GM20000 (cell line): Measurements from ENCODE around the gene KIFC3.
A peak's percentile ranks its signal among the peaks of the same experiment; 100 is the strongest.

Experiments
- DNase-seq: peaks from one replicate; pipeline ENCODE4 v3.0.0; 2012; ENCODE audit warnings: low spot score
- TF ChIP-seq, protein P1 (sequence below): IDR thresholded peaks from 2 replicates; pipeline ENCODE4 v1.5.1; 2012; ENCODE audit warnings: mild to moderate bottlenecking, control low read depth; ENCODE audit errors: extremely low read depth, missing control alignments

Gene KIFC3

DNA sequence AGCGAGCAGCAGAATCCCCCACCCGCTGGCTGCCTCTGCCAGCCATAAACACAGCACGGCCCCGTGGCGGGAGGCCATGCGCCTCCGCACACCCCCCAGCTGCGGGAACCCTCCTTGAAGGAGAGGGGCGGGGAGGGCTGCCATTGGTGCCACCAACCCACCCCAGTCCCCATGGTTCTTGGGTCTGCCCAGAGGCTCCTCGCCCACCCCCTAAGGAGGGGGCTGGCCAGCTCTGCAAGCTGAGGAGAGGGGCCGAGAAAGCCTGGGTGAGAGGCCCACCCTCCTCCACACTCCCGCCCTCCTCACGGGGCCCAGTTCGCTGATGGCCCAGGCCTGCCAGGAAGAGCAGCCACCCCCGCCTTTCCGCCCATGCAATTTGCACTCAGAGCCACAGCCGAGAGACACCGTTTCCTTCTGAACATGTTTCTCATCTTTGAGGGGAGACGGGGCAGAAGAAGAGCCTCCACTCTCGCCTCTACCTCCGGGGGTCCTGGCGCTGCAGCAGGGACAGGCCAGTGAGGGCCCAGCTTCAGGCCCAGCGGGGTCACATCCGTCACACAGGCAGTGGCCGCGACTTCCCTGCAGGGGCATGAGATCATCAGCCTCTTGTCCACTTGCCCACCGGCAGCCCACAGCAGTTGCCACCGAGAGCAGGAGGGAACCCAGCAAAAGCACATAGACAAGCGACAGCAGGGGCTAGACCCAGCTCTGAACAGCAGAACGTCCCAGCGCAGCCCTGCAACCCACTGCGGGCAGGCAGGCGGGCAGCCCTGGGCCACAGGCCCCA, 43.8 kb downstream of the KIFC3 start:
- TF ChIP-seq, protein P1, sequence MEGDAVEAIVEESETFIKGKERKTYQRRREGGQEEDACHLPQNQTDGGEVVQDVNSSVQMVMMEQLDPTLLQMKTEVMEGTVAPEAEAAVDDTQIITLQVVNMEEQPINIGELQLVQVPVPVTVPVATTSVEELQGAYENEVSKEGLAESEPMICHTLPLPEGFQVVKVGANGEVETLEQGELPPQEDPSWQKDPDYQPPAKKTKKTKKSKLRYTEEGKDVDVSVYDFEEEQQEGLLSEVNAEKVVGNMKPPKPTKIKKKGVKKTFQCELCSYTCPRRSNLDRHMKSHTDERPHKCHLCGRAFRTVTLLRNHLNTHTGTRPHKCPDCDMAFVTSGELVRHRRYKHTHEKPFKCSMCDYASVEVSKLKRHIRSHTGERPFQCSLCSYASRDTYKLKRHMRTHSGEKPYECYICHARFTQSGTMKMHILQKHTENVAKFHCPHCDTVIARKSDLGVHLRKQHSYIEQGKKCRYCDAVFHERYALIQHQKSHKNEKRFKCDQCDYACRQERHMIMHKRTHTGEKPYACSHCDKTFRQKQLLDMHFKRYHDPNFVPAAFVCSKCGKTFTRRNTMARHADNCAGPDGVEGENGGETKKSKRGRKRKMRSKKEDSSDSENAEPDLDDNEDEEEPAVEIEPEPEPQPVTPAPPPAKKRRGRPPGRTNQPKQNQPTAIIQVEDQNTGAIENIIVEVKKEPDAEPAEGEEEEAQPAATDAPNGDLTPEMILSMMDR: no peak
- DNase-seq: no peak

DNA sequence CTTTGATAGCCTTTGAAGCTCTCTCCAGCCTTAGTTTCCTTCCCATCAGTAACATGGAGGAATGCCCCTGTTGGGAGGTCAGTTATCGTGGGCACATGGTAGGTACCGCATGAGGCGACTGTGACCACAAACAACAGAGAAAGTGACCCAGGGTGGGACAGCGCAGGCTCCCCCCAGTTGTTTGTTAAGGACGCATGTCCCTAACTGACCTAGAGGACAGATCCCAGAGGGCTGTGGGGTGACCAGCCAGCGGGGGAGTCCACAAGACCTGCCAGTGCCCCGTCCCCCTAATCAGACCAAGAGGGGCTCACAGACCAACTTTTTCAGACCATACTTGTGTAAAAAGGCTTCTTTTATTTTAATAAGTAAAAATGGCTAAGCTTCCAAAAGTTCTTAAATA, 44.4 kb downstream of the KIFC3 start:
- TF ChIP-seq, protein P1: no peak
- no peak for DNase-seq

DNA sequence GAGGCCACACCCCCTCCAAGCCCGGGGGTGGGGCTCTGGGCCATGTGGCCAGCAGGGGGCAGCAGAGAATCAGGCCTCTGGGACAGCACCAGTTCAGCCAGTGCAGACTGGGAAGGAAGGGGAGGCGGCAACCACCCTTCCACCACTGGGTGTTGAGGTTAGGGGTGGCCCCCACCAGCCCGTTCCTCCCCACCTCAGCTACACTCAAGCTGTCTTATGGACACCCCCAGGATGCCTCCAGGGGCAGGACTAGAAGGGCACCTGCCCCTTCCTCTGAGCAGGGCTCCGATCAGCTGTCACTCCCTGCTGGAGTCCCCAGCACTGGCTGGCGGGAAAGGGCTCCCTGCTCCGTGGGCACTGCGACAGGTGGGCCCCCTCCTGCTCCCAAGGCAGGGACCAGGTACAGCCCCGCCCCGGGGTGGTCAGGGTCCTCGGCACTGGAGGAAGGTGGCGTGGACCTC, 44.9 kb downstream of the KIFC3 start:
- TF ChIP-seq, protein P1: peak; percentile 91
- peak; percentile 97 for DNase-seq

DNA sequence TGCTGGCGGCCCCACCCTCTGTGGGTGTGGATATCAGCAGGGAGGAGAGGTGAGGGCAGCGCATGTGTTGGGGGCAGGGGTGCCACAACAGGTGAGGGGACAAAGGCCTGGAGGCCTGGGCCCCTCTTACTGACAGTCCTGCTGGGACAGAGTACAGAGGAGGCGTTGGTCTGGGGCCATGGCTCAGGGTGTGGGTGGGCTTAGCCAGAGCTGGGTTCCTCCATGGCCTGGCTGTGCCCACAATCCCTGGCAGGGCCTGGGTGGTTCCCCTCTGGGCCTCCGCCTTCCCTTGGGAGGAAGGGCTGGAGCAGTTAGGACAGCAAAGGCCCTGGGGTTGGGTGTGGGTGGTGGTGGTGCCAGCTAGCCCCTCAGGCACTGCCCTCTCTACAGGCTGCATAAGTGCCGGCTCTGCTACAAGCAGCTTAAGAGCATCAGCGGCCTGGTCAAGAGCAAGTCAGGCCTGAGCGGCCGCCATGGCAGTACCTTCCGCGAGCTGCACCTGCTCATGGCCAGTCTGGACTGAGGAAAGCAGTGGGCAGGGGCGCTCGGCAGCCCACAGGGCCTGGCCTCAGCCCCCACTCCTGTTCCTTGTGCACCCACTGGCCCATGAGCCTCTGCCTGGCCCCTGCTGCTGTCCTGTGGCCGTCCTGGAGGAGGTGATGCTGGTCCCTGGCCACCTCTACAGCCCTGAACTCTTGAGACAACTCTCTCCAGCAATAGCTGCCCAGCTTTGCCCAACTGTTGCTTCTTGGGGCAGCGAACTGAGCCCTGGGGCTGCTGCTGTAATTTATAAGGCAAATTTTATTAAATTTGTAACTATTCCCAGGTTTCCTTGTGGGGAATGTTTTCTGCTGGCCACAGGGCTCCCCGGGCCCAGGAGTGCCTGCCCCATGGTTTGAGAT, 45.6 kb downstream of the KIFC3 start:
- TF ChIP-seq, protein P1: no peak
- no peak for DNase-seq

DNA sequence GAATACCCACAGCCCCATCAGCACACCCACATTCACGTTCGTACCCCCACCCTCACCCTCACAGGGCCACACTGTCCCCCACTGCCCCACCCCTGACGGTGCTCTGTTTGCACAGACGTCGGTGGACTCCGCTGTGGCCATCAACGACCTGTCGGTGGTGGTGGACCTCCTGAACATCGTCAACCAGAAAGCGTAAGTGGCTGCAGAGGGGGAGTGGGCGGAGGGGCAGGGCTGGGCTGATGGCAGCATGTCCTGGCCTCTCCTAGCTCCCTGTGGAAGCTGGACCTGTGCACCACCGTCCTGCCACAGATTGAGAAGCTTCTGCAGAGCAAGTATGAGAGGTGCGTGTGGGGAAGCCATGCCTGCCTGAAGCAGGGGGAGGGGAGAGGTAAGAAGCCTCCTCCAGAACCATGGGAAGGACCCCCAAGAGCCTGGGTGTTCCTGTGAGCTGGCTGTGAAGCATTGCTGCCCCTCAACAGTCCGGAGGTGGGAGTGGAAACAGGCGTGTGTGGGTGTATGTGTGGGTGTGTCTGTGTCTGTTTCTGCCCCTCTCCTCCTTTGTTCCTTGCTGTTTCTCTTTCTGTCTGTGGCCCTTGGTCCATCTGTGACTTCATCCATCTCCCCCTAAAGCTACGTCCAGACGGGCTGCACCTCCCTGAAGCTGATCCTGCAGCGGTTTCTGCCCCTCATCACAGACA, 46.4 kb downstream of the KIFC3 start:
- TF ChIP-seq, protein P1: no peak
- DNase-seq: no peak

DNA sequence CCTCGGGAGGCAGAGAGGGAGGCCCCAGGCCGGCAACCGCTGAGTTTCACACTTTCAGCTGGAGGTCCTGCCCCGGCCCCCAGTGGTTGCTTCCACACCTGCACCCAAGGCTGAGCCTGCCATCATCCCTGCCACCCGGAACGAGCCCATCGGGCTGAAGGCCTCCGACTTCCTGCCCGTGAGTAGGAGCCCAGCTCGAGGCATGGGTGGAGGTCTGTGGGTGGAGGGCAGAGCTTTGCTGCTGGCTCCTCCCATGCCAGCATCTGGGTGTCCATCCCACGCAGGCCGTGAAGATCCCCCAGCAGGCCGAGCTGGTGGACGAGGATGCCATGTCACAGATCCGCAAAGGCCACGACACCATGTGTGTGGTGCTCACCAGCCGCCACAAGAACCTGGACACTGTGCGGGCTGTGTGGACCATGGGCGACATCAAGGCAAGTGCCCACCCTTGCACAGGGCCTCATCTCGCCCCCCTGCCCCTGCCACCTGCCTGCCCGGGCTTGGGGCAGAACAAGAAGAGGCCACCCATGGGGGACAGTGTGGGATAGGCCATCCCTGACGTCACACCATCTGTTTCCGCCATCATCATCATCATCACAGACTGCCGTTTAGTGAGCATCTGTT, 47.1 kb downstream of the KIFC3 start:
- no peak for DNase-seq
- TF ChIP-seq, protein P1: no peak
